H1 (cell line): ENCODE results near the gene DBX1. TPM values are rescaled to one million over a fixed set of nuclear protein-coding genes. Genes with fewer than 3 reads are reported as not detected.

Source experiments
- CTCF ChIA-PET: fragments of 300-600 bp; sonication (Branson Sonifier 250); formaldehyde crosslinking; loops from one replicate; lab custom pipeline; 2021; ENCODE audit not compliant: partially characterized antibody; lab: Charles Lee
- POLR2A ChIA-PET: fragments of 300-600 bp; sonication (Branson Sonifier 250); formaldehyde crosslinking; loops from one replicate; lab custom pipeline; 2021; ENCODE audit warnings: inconsistent platforms; ENCODE audit not compliant: partially characterized antibody; lab: Charles Lee
- DNase-seq, 2 experiments: peaks; one replicate each; pipeline versions ENCODE4 v3.0.0 to v3.0.0-alpha.2; 2010 to 2022; ENCODE audit warnings: low spot score in 2 of 2, low read depth in 1 of 2, mixed read lengths in 1 of 2
- FAIRE-seq: peaks from 2 replicates; lab custom pipeline; 2011; peaks lifted over from hg19 to GRCh38; lab: Jason Lieb, UNC
- H2AFZ ChIP-seq: 2 replicates; pipeline ENCODE4 v1.8.1; 2012; ENCODE audit warnings: low read length, inconsistent platforms
- H2AK5ac ChIP-seq: 2 replicates; pipeline ENCODE4 v1.6.1; 2013; ENCODE audit warnings: low read depth, low read length
- H2BK120ac ChIP-seq: replicated peaks from 2 replicates; pipeline ENCODE3; 2013; ENCODE audit warnings: low read depth, low read length, inconsistent platforms
- H2BK12ac ChIP-seq: 2 replicates; pipeline ENCODE4 v1.6.1; 2013; ENCODE audit warnings: low read depth, low read length
- H2BK15ac ChIP-seq: 2 replicates; pipeline ENCODE4 v1.6.1; 2013; ENCODE audit warnings: low read length
- H2BK20ac ChIP-seq: 2 replicates; pipeline ENCODE4 v1.6.1; 2013; ENCODE audit warnings: low read length
- H2BK5ac ChIP-seq: 2 replicates; pipeline ENCODE4 v1.6.1; 2013; ENCODE audit warnings: low read depth, low read length
- H3K14ac ChIP-seq: 2 replicates; pipeline ENCODE4 v1.6.1; 2013; ENCODE audit warnings: inconsistent platforms; ENCODE audit not compliant: insufficient read length
- H3K18ac ChIP-seq: 2 replicates; pipeline ENCODE4 v1.6.1; 2013; ENCODE audit warnings: low read length; ENCODE audit errors: extremely low read depth
- H3K23ac ChIP-seq: 2 replicates; pipeline ENCODE4 v1.6.1; 2013; ENCODE audit warnings: inconsistent platforms; ENCODE audit not compliant: insufficient read length
- H3K23me2 ChIP-seq: 2 replicates; pipeline ENCODE4 v1.6.1; 2013; ENCODE audit warnings: low read depth, low read length
- H3K27ac ChIP-seq: 2 replicates; pipeline ENCODE4 v1.6.1; 2011; ENCODE audit warnings: low read depth, low read length, inconsistent platforms
- H3K27me3 ChIP-seq, 4 experiments: replicated peaks in 1 of 4; 1 replicate in 1 of 4; 2 replicates in 3 of 4; pipeline versions ENCODE4 v1.6.1 to v1.8.1; 2011 to 2013; ENCODE audit warnings: low read length in 3 of 4, mild to moderate bottlenecking in 3 of 4, inconsistent platforms in 2 of 4, mixed read lengths in 2 of 4, moderate library complexity in 1 of 4; ENCODE audit not compliant: control insufficient read depth in 3 of 4, insufficient read depth in 3 of 4; ENCODE audit errors: extremely low read depth in 1 of 4
- H3K36me3 ChIP-seq, 4 experiments: 2 replicates each; pipeline versions ENCODE4 v1.6.1 to v1.8.1; 2011 to 2013; ENCODE audit warnings: mild to moderate bottlenecking in 4 of 4, low read length in 3 of 4, moderate library complexity in 2 of 4, control low read depth in 1 of 4, inconsistent platforms in 1 of 4; ENCODE audit not compliant: insufficient read depth in 4 of 4, control insufficient read depth in 2 of 4
- H3K4ac ChIP-seq: replicated peaks from 2 replicates; pipeline ENCODE3; 2013; ENCODE audit warnings: low read length, low read depth, mixed read lengths, inconsistent platforms; ENCODE audit not compliant: insufficient read length
- H3K4me1 ChIP-seq, 4 experiments: replicated peaks in 1 of 4; 1 replicate in 1 of 4; 2 replicates in 3 of 4; pipeline versions ENCODE4 v1.6.1 to v1.8.1; 2011 to 2013; ENCODE audit warnings: low read length in 3 of 4, inconsistent platforms in 2 of 4, mixed read lengths in 1 of 4; ENCODE audit not compliant: insufficient read depth in 4 of 4, control insufficient read depth in 3 of 4
- H3K4me2 ChIP-seq, 2 experiments: 2 replicates each; pipeline versions ENCODE4 v1.6.1 to v1.8.1; 2011 to 2013; ENCODE audit warnings: low read depth in 2 of 2, low read length in 2 of 2, control low read depth in 1 of 2, inconsistent platforms in 1 of 2, mild to moderate bottlenecking in 1 of 2; ENCODE audit not compliant: insufficient read depth in 1 of 2
- H3K4me3 ChIP-seq, 4 experiments: fragments of 200-600, 300-600 bp in 1 of 4; sonication (generic), shearing (Covaris generic), sonication (Bioruptor Twin) in 1 of 4; 2 replicates each; pipeline versions ENCODE4 v1.5.1 to v1.8.1; 2011 to 2016; ENCODE audit warnings: low read length in 4 of 4, low read depth in 3 of 4, control low read depth in 2 of 4, inconsistent platforms in 2 of 4, mild to moderate bottlenecking in 2 of 4, mixed read lengths in 1 of 4, moderate library complexity in 1 of 4; ENCODE audit not compliant: insufficient read depth in 2 of 4; ENCODE audit errors: extremely low read depth in 1 of 4
- H3K56ac ChIP-seq: replicated peaks from 2 replicates; pipeline ENCODE3; 2013; ENCODE audit warnings: low read depth, mild to moderate bottlenecking, mixed read lengths, low read length, inconsistent platforms; ENCODE audit not compliant: insufficient read length
- H3K79me1 ChIP-seq: 2 replicates; pipeline ENCODE4 v1.6.1; 2013; ENCODE audit warnings: low read depth, low read length, control low read depth
- H3K79me2 ChIP-seq, 2 experiments: 2 replicates each; pipeline versions ENCODE4 v1.6.1 to v1.8.1; 2012 to 2013; ENCODE audit warnings: low read length in 2 of 2, mild to moderate bottlenecking in 2 of 2, inconsistent platforms in 1 of 2; ENCODE audit not compliant: insufficient read depth in 2 of 2, control insufficient read depth in 1 of 2
- H3K9ac ChIP-seq, 4 experiments: replicated peaks in 1 of 4; 1 replicate in 1 of 4; 2 replicates in 3 of 4; pipeline versions ENCODE4 v1.6.1 to v1.8.1; 2011 to 2013; ENCODE audit warnings: low read depth in 3 of 4, low read length in 3 of 4, control low read depth in 2 of 4, mild to moderate bottlenecking in 2 of 4, moderate library complexity in 2 of 4, inconsistent platforms in 1 of 4; ENCODE audit errors: extremely low read depth in 1 of 4
- H3K9me3 ChIP-seq, 2 experiments: 2 replicates each; pipeline versions ENCODE4 v1.6.1 to v1.8.1; 2012 to 2013; ENCODE audit warnings: mild to moderate bottlenecking in 2 of 2, moderate library complexity in 2 of 2, control low read depth in 1 of 2, inconsistent platforms in 1 of 2, low read depth in 1 of 2, low read length in 1 of 2, mixed read lengths in 1 of 2; ENCODE audit not compliant: insufficient read depth in 2 of 2
- H4K20me1 ChIP-seq, 2 experiments: replicated peaks in 1 of 2; 2 replicates each; pipeline versions ENCODE3 to v1.8.1; 2011 to 2013; ENCODE audit warnings: inconsistent platforms in 2 of 2, low read length in 2 of 2, mild to moderate bottlenecking in 1 of 2; ENCODE audit not compliant: insufficient read depth in 2 of 2, control insufficient read depth in 1 of 2
- H4K5ac ChIP-seq: 2 replicates; pipeline ENCODE4 v1.6.1; 2013; ENCODE audit warnings: low read length, low read depth, mixed read lengths, inconsistent platforms; ENCODE audit not compliant: insufficient read length
- H4K8ac ChIP-seq: 2 replicates; pipeline ENCODE4 v1.8.0; 2013; ENCODE audit warnings: mild to moderate bottlenecking, moderate library complexity, low read length, inconsistent platforms; ENCODE audit not compliant: insufficient read depth; ENCODE audit errors: extremely low read depth
- H4K91ac ChIP-seq: replicated peaks from 2 replicates; pipeline ENCODE3; 2013; ENCODE audit warnings: low read length, mixed read lengths, inconsistent platforms; ENCODE audit not compliant: insufficient read length
- ASH2L ChIP-seq: fragments of 200-600, 300-600 bp; sonication (generic); IDR thresholded peaks from one replicate; pipeline ENCODE4 v1.7.1; 2017; ENCODE audit warnings: low read length
- CBX5 ChIP-seq: fragments of 300-800, 300-1000 bp; sonication (generic); IDR thresholded peaks from 2 replicates; pipeline ENCODE4 v1.7.1; 2016; ENCODE audit warnings: antibody characterized with exemption, low read length, low read depth
- CEBPB ChIP-seq: IDR thresholded peaks from 2 replicates; pipeline ENCODE4 v1.6.1; 2012; ENCODE audit warnings: low read depth, low read length
- EP300 ChIP-seq, 2 experiments: IDR thresholded peaks; 1 replicate in 1 of 2; 2 replicates in 1 of 2; pipeline ENCODE4 v1.6.1; 2011 to 2012; ENCODE audit warnings: low read depth in 2 of 2, low read length in 2 of 2, mild to moderate bottlenecking in 2 of 2, borderline replicate concordance in 1 of 2, inconsistent platforms in 1 of 2, moderate library complexity in 1 of 2
- EZH2 ChIP-seq: fragments of 200-600 bp; sonication (generic); IDR thresholded peaks from 2 replicates; pipeline ENCODE4 v1.7.1; 2012; ENCODE audit warnings: low read depth, mild to moderate bottlenecking, moderate library complexity, low read length, inconsistent platforms; ENCODE audit not compliant: severe bottlenecking
- GTF2F1 ChIP-seq: IDR thresholded peaks from 2 replicates; pipeline ENCODE4 v1.6.1; 2012; ENCODE audit warnings: low read depth, low read length, improper control_type of control experiment, borderline replicate concordance
- MAX ChIP-seq: IDR thresholded peaks from 2 replicates; pipeline ENCODE4 v1.6.1; 2012; ENCODE audit warnings: inconsistent platforms
- NANOG ChIP-seq: IDR thresholded peaks from 2 replicates; pipeline ENCODE4 v1.6.1; 2011; ENCODE audit warnings: low read length, low read depth, mild to moderate bottlenecking, inconsistent platforms; ENCODE audit not compliant: insufficient read depth, poor library complexity, severe bottlenecking
- PHF8 ChIP-seq: fragments of 200-600 bp; sonication (generic); conservative IDR thresholded peaks from 2 replicates; pipeline ENCODE4 v1.7.1; 2012; ENCODE audit warnings: low read depth, mild to moderate bottlenecking, inconsistent platforms, low read length, moderate library complexity
- SRF ChIP-seq: IDR thresholded peaks from 2 replicates; pipeline ENCODE4 v1.6.1; 2011; ENCODE audit warnings: mild to moderate bottlenecking, low read depth, low read length, moderate library complexity
- YY1 ChIP-seq: IDR thresholded peaks from 2 replicates; pipeline ENCODE4 v1.6.1; 2011; ENCODE audit warnings: low read depth, mild to moderate bottlenecking, low read length
- polyA plus RNA-seq, 7 experiments: library from polyadenylated mRNA; depleted of rRNA in 3 of 7; stranded (reverse) in 5 of 7; unstranded in 2 of 7; fragments of >200 nt in 5 of 7; fragments of 200-250 nt in 2 of 7; gene quantifications; 1 replicate in 5 of 7; 2 replicates in 1 of 7; 4 replicates in 1 of 7; pipeline versions ENCODE4 v1.2.1 to v1.2.3, GENCODE V29; 2011 to 2013; ENCODE audit warnings: missing spikeins in 2 of 7, mixed read lengths in 2 of 7
- total RNA-seq: library from RNA; stranded (reverse); fragmentation: NEBNext Ultra II Directional; extraction: Animal tissue kit (Norgen Biotek cat#: 25700); gene quantifications from 2 replicates; pipeline ENCODE4 v1.2.1, GENCODE V29; 2021
- TF ChIP-seq, protein P1 (sequence below): IDR thresholded peaks from 2 replicates; pipeline ENCODE4 v1.6.1; 2012; ENCODE audit warnings: inconsistent platforms
- TF ChIP-seq, protein P2 (sequence below): IDR thresholded peaks from 2 replicates; pipeline ENCODE4 v1.6.1; 2011; ENCODE audit warnings: low read length, improper control_type of control experiment

The DBX1 gene
- total and polyA plus RNA-seq, 2 of the 8 experiments (the other 6 are each of a cell fraction or from before 2014, with no cell fraction given): not detected

GRCh38 chr11:20203831-20204230 is 43.6 kb upstream of the DBX1 start:
- peaks cover 0 to 2% of the 10 kb centered on the region in 2 experiments; a peak in 1 of 4 replicates for H3K9me3 ChIP-seq
- no peak overlapping the region for H2BK15ac ChIP-seq
- H3K79me2 ChIP-seq: no peaks in the 10 kb centered on the region
- H3K4me3 ChIP-seq: no peak overlapping the region
- POLR2A ChIA-PET: no interaction called here
- H2AK5ac ChIP-seq: no peak overlapping the region
- H2BK5ac ChIP-seq: no peak overlapping the region
- no peaks in the 10 kb centered on the region for H3K79me1 ChIP-seq
- H2AFZ ChIP-seq: no peak overlapping the region
- H3K4ac ChIP-seq: no peak overlapping the region
- H2BK20ac ChIP-seq: no peak overlapping the region
- no peak overlapping the region for H2BK120ac ChIP-seq
- no peak for DNase-seq
- H3K18ac ChIP-seq: no peak overlapping the region
- H3K4me1 ChIP-seq: peaks cover 0 to 8% (median 7%) of the 10 kb centered on the region in 4 experiments; a peak in 5 of 7 replicates
- FAIRE-seq: no peak
- no peak overlapping the region for H3K14ac ChIP-seq
- H3K4me2 ChIP-seq: no peak overlapping the region
- no peaks in the 10 kb centered on the region for H3K36me3 ChIP-seq
- peaks cover 2% of the 10 kb centered on the region in 2 experiments for H4K20me1 ChIP-seq
- no peak overlapping the region for H4K5ac ChIP-seq
- H2BK12ac ChIP-seq: no peak overlapping the region
- H3K23me2 ChIP-seq: no peaks in the 10 kb centered on the region
- H3K27me3 ChIP-seq: peaks cover 65 to 100% (median 89%) of the 10 kb centered on the region in 4 experiments
- no peak overlapping the region for H3K56ac ChIP-seq
- H4K8ac ChIP-seq: no peak overlapping the region
- no peak overlapping the region for H3K27ac ChIP-seq
- H4K91ac ChIP-seq: no peak overlapping the region
- H3K9ac ChIP-seq: no peak overlapping the region
- no peak overlapping the region for H3K23ac ChIP-seq
- CTCF ChIA-PET: no interaction called here
- TF ChIP-seq GTF2F1 (no peak), SRF (no peak), MAX (no peak), CEBPB (no peak), EP300 (IDR thresholded peaks at IDR 0.05; ENCODE audit: borderline replicate concordance in 1 of 2, low read depth in 2 of 2, low read length in 2 of 2) (no peak), PHF8 (no peak), NANOG (no peak), CBX5 (no peak), EZH2 (no peak), ASH2L (no peak), YY1 (no peak)
- TF ChIP-seq, protein P1, sequence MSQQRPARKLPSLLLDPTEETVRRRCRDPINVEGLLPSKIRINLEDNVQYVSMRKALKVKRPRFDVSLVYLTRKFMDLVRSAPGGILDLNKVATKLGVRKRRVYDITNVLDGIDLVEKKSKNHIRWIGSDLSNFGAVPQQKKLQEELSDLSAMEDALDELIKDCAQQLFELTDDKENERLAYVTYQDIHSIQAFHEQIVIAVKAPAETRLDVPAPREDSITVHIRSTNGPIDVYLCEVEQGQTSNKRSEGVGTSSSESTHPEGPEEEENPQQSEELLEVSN: no peak
- TF ChIP-seq, protein P2, sequence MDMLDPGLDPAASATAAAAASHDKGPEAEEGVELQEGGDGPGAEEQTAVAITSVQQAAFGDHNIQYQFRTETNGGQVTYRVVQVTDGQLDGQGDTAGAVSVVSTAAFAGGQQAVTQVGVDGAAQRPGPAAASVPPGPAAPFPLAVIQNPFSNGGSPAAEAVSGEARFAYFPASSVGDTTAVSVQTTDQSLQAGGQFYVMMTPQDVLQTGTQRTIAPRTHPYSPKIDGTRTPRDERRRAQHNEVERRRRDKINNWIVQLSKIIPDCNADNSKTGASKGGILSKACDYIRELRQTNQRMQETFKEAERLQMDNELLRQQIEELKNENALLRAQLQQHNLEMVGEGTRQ: no peak
